Neural progenitor cell (in vitro differentiated cells): ENCODE data around the gene KMT2C.
"Not testable (repeated sequence)": the region's sequence is repeated elsewhere in the genome, so short reads cannot be mapped to it uniquely, and the experiment has no call there.

Experiments used
- EZH2 ChIP-seq: fragments of 200-600 bp; sonication (generic); IDR thresholded peaks from 2 replicates; pipeline ENCODE4 v1.6.1; 2017; ENCODE audit warnings: antibody characterized with exemption, mild to moderate bottlenecking, moderate library complexity
- EZH2phosphoT487 ChIP-seq: fragments of 200-600 bp; sonication (generic); IDR thresholded peaks from 2 replicates; pipeline ENCODE4 v1.6.1; 2017; ENCODE audit warnings: antibody characterized with exemption
- TF ChIP-seq, protein P1 (sequence below): fragments of 200-600 bp; sonication (generic); IDR thresholded peaks from 2 replicates; pipeline ENCODE4 v1.5.1; 2017; ENCODE audit warnings: antibody characterized with exemption, mild to moderate bottlenecking

DNA sequence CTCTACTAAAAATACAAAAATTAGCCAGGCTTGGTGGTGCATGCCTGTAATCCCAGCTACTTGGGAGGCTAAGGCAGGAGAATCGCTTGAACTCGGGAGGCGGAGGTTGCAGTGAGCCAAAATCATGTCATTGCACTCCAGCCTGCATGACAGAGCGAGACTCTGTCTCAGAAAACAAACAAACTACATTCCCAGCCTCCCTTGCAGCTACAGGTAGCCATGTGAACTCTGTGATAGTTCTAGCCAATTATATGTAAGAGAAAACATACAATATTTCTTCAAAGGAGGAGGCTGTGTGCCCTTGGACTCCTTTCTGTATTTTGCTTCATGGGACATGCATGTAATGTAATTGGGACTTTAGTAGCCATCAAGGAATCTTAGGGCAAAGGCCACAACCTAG is 12.6 kb downstream of the KMT2C start:
- not testable (repeated sequence) for TF ChIP-seq EZH2, EZH2phosphoT487
- TF ChIP-seq, protein P1, sequence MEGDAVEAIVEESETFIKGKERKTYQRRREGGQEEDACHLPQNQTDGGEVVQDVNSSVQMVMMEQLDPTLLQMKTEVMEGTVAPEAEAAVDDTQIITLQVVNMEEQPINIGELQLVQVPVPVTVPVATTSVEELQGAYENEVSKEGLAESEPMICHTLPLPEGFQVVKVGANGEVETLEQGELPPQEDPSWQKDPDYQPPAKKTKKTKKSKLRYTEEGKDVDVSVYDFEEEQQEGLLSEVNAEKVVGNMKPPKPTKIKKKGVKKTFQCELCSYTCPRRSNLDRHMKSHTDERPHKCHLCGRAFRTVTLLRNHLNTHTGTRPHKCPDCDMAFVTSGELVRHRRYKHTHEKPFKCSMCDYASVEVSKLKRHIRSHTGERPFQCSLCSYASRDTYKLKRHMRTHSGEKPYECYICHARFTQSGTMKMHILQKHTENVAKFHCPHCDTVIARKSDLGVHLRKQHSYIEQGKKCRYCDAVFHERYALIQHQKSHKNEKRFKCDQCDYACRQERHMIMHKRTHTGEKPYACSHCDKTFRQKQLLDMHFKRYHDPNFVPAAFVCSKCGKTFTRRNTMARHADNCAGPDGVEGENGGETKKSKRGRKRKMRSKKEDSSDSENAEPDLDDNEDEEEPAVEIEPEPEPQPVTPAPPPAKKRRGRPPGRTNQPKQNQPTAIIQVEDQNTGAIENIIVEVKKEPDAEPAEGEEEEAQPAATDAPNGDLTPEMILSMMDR, result not testable (repeated sequence)
